H1 (cell line): Measurements from ENCODE around the gene SEMA4D. TPM values are rescaled to one million over a fixed set of nuclear protein-coding genes. Genes with fewer than 3 reads are reported as not detected.

ENCODE experiments used
- CTCF ChIA-PET: fragments of 300-600 bp; sonication (Branson Sonifier 250); formaldehyde crosslinking; loops from one replicate; lab custom pipeline; 2021; ENCODE audit not compliant: partially characterized antibody; lab: Charles Lee
- POLR2A ChIA-PET: fragments of 300-600 bp; sonication (Branson Sonifier 250); formaldehyde crosslinking; loops from one replicate; lab custom pipeline; 2021; ENCODE audit warnings: inconsistent platforms; ENCODE audit not compliant: partially characterized antibody; lab: Charles Lee
- DNase-seq, 2 experiments: peaks; one replicate each; pipeline versions ENCODE4 v3.0.0 to v3.0.0-alpha.2; 2010 to 2022; ENCODE audit warnings: low spot score in 2 of 2, low read depth in 1 of 2, mixed read lengths in 1 of 2
- FAIRE-seq: peaks from 2 replicates; lab custom pipeline; 2011; peaks lifted over from hg19 to GRCh38; lab: Jason Lieb, UNC
- H2AFZ ChIP-seq: 2 replicates; pipeline ENCODE4 v1.8.1; 2012; ENCODE audit warnings: low read length, inconsistent platforms
- H2AK5ac ChIP-seq: 2 replicates; pipeline ENCODE4 v1.6.1; 2013; ENCODE audit warnings: low read depth, low read length
- H2BK120ac ChIP-seq: replicated peaks from 2 replicates; pipeline ENCODE3; 2013; ENCODE audit warnings: low read depth, low read length, inconsistent platforms
- H2BK12ac ChIP-seq: 2 replicates; pipeline ENCODE4 v1.6.1; 2013; ENCODE audit warnings: low read depth, low read length
- H2BK15ac ChIP-seq: 2 replicates; pipeline ENCODE4 v1.6.1; 2013; ENCODE audit warnings: low read length
- H2BK20ac ChIP-seq: 2 replicates; pipeline ENCODE4 v1.6.1; 2013; ENCODE audit warnings: low read length
- H2BK5ac ChIP-seq: 2 replicates; pipeline ENCODE4 v1.6.1; 2013; ENCODE audit warnings: low read depth, low read length
- H3K14ac ChIP-seq: 2 replicates; pipeline ENCODE4 v1.6.1; 2013; ENCODE audit warnings: inconsistent platforms; ENCODE audit not compliant: insufficient read length
- H3K18ac ChIP-seq: 2 replicates; pipeline ENCODE4 v1.6.1; 2013; ENCODE audit warnings: low read length; ENCODE audit errors: extremely low read depth
- H3K23ac ChIP-seq: 2 replicates; pipeline ENCODE4 v1.6.1; 2013; ENCODE audit warnings: inconsistent platforms; ENCODE audit not compliant: insufficient read length
- H3K23me2 ChIP-seq: 2 replicates; pipeline ENCODE4 v1.6.1; 2013; ENCODE audit warnings: low read depth, low read length
- H3K27ac ChIP-seq: 2 replicates; pipeline ENCODE4 v1.6.1; 2011; ENCODE audit warnings: low read depth, low read length, inconsistent platforms
- H3K27me3 ChIP-seq, 4 experiments: replicated peaks in 1 of 4; 1 replicate in 1 of 4; 2 replicates in 3 of 4; pipeline versions ENCODE4 v1.6.1 to v1.8.1; 2011 to 2013; ENCODE audit warnings: low read length in 3 of 4, mild to moderate bottlenecking in 3 of 4, inconsistent platforms in 2 of 4, mixed read lengths in 2 of 4, moderate library complexity in 1 of 4; ENCODE audit not compliant: control insufficient read depth in 3 of 4, insufficient read depth in 3 of 4; ENCODE audit errors: extremely low read depth in 1 of 4
- H3K36me3 ChIP-seq, 4 experiments: 2 replicates each; pipeline versions ENCODE4 v1.6.1 to v1.8.1; 2011 to 2013; ENCODE audit warnings: mild to moderate bottlenecking in 4 of 4, low read length in 3 of 4, moderate library complexity in 2 of 4, control low read depth in 1 of 4, inconsistent platforms in 1 of 4; ENCODE audit not compliant: insufficient read depth in 4 of 4, control insufficient read depth in 2 of 4
- H3K4ac ChIP-seq: replicated peaks from 2 replicates; pipeline ENCODE3; 2013; ENCODE audit warnings: low read length, low read depth, mixed read lengths, inconsistent platforms; ENCODE audit not compliant: insufficient read length
- H3K4me1 ChIP-seq, 4 experiments: replicated peaks in 1 of 4; 1 replicate in 1 of 4; 2 replicates in 3 of 4; pipeline versions ENCODE4 v1.6.1 to v1.8.1; 2011 to 2013; ENCODE audit warnings: low read length in 3 of 4, inconsistent platforms in 2 of 4, mixed read lengths in 1 of 4; ENCODE audit not compliant: insufficient read depth in 4 of 4, control insufficient read depth in 3 of 4
- H3K4me2 ChIP-seq, 2 experiments: 2 replicates each; pipeline versions ENCODE4 v1.6.1 to v1.8.1; 2011 to 2013; ENCODE audit warnings: low read depth in 2 of 2, low read length in 2 of 2, control low read depth in 1 of 2, inconsistent platforms in 1 of 2, mild to moderate bottlenecking in 1 of 2; ENCODE audit not compliant: insufficient read depth in 1 of 2
- H3K4me3 ChIP-seq, 4 experiments: fragments of 200-600, 300-600 bp in 1 of 4; sonication (generic), shearing (Covaris generic), sonication (Bioruptor Twin) in 1 of 4; 2 replicates each; pipeline versions ENCODE4 v1.5.1 to v1.8.1; 2011 to 2016; ENCODE audit warnings: low read length in 4 of 4, low read depth in 3 of 4, control low read depth in 2 of 4, inconsistent platforms in 2 of 4, mild to moderate bottlenecking in 2 of 4, mixed read lengths in 1 of 4, moderate library complexity in 1 of 4; ENCODE audit not compliant: insufficient read depth in 2 of 4; ENCODE audit errors: extremely low read depth in 1 of 4
- H3K56ac ChIP-seq: replicated peaks from 2 replicates; pipeline ENCODE3; 2013; ENCODE audit warnings: low read depth, mild to moderate bottlenecking, mixed read lengths, low read length, inconsistent platforms; ENCODE audit not compliant: insufficient read length
- H3K79me1 ChIP-seq: 2 replicates; pipeline ENCODE4 v1.6.1; 2013; ENCODE audit warnings: low read depth, low read length, control low read depth
- H3K79me2 ChIP-seq, 2 experiments: 2 replicates each; pipeline versions ENCODE4 v1.6.1 to v1.8.1; 2012 to 2013; ENCODE audit warnings: low read length in 2 of 2, mild to moderate bottlenecking in 2 of 2, inconsistent platforms in 1 of 2; ENCODE audit not compliant: insufficient read depth in 2 of 2, control insufficient read depth in 1 of 2
- H3K9ac ChIP-seq, 4 experiments: replicated peaks in 1 of 4; 1 replicate in 1 of 4; 2 replicates in 3 of 4; pipeline versions ENCODE4 v1.6.1 to v1.8.1; 2011 to 2013; ENCODE audit warnings: low read depth in 3 of 4, low read length in 3 of 4, control low read depth in 2 of 4, mild to moderate bottlenecking in 2 of 4, moderate library complexity in 2 of 4, inconsistent platforms in 1 of 4; ENCODE audit errors: extremely low read depth in 1 of 4
- H3K9me3 ChIP-seq, 2 experiments: 2 replicates each; pipeline versions ENCODE4 v1.6.1 to v1.8.1; 2012 to 2013; ENCODE audit warnings: mild to moderate bottlenecking in 2 of 2, moderate library complexity in 2 of 2, control low read depth in 1 of 2, inconsistent platforms in 1 of 2, low read depth in 1 of 2, low read length in 1 of 2, mixed read lengths in 1 of 2; ENCODE audit not compliant: insufficient read depth in 2 of 2
- H4K20me1 ChIP-seq, 2 experiments: replicated peaks in 1 of 2; 2 replicates each; pipeline versions ENCODE3 to v1.8.1; 2011 to 2013; ENCODE audit warnings: inconsistent platforms in 2 of 2, low read length in 2 of 2, mild to moderate bottlenecking in 1 of 2; ENCODE audit not compliant: insufficient read depth in 2 of 2, control insufficient read depth in 1 of 2
- H4K5ac ChIP-seq: 2 replicates; pipeline ENCODE4 v1.6.1; 2013; ENCODE audit warnings: low read length, low read depth, mixed read lengths, inconsistent platforms; ENCODE audit not compliant: insufficient read length
- H4K8ac ChIP-seq: 2 replicates; pipeline ENCODE4 v1.8.0; 2013; ENCODE audit warnings: mild to moderate bottlenecking, moderate library complexity, low read length, inconsistent platforms; ENCODE audit not compliant: insufficient read depth; ENCODE audit errors: extremely low read depth
- H4K91ac ChIP-seq: replicated peaks from 2 replicates; pipeline ENCODE3; 2013; ENCODE audit warnings: low read length, mixed read lengths, inconsistent platforms; ENCODE audit not compliant: insufficient read length
- CBX8 ChIP-seq: fragments of 300-800, 300-1000 bp; sonication (generic); IDR thresholded peaks from 2 replicates; pipeline ENCODE4 v1.7.1; 2016; ENCODE audit warnings: low read depth, low read length, borderline replicate concordance
- CHD1 ChIP-seq: IDR thresholded peaks from 2 replicates; pipeline ENCODE4 v1.6.1; 2012; ENCODE audit warnings: low read depth, low read length, improper control_type of control experiment
- CREB1 ChIP-seq: IDR thresholded peaks from 2 replicates; pipeline ENCODE4 v1.6.1; 2012; ENCODE audit warnings: inconsistent platforms
- HDAC6 ChIP-seq: IDR thresholded peaks from one replicate; pipeline ENCODE4 v1.7.1; 2012; ENCODE audit warnings: low read depth, mild to moderate bottlenecking, inconsistent platforms, low read length, moderate library complexity
- KDM1A ChIP-seq: fragments of 200-600, 300-600 bp; sonication (generic); IDR thresholded peaks from 2 replicates; pipeline ENCODE4 v1.7.1; 2016; ENCODE audit warnings: mild to moderate bottlenecking, low read length, borderline replicate concordance
- MAX ChIP-seq: IDR thresholded peaks from 2 replicates; pipeline ENCODE4 v1.6.1; 2012; ENCODE audit warnings: inconsistent platforms
- NANOG ChIP-seq: IDR thresholded peaks from 2 replicates; pipeline ENCODE4 v1.6.1; 2011; ENCODE audit warnings: low read length, low read depth, mild to moderate bottlenecking, inconsistent platforms; ENCODE audit not compliant: insufficient read depth, poor library complexity, severe bottlenecking
- POU5F1 ChIP-seq: IDR thresholded peaks from 2 replicates; pipeline ENCODE4 v1.6.1; 2011; ENCODE audit warnings: low read depth, mild to moderate bottlenecking, low read length, moderate library complexity
- RFX5 ChIP-seq: IDR thresholded peaks from 2 replicates; pipeline ENCODE4 v1.6.1; 2011; ENCODE audit warnings: low read depth, low read length, improper control_type of control experiment, borderline replicate concordance
- SIX5 ChIP-seq: IDR thresholded peaks from 2 replicates; pipeline ENCODE4 v1.6.1; 2011; ENCODE audit warnings: mild to moderate bottlenecking, low read depth, low read length
- TEAD4 ChIP-seq: IDR thresholded peaks from 2 replicates; pipeline ENCODE4 v1.6.1; 2012; ENCODE audit warnings: low read depth, low read length, inconsistent platforms, mixed read lengths
- USF2 ChIP-seq: IDR thresholded peaks from 2 replicates; pipeline ENCODE4 v1.6.1; 2011; ENCODE audit warnings: low read length, improper control_type of control experiment
- WGBS, 2 experiments: shearing (Covaris generic) in 1 of 2; methylation state at CpG; one replicate each; pipeline versions ENCODE4 v1.1.6 to v1.1.7; 2013 to 2015; ENCODE audit warnings: low lambda C conversion rate in 2 of 2, mixed read lengths in 2 of 2, inconsistent platforms in 1 of 2, low coverage in 1 of 2, missing lambda C conversion rate in 1 of 2; ENCODE audit not compliant: insufficient replicate concordance in 2 of 2, insufficient coverage in 1 of 2, insufficient read length in 1 of 2; ENCODE audit errors: extremely low coverage in 1 of 2, missing lambda C conversion rate in 1 of 2; 5-methylcytosine and 5-hydroxymethylcytosine counted together
- polyA plus RNA-seq, 7 experiments: library from polyadenylated mRNA; depleted of rRNA in 3 of 7; stranded (reverse) in 5 of 7; unstranded in 2 of 7; fragments of >200 nt in 5 of 7; fragments of 200-250 nt in 2 of 7; gene quantifications; 1 replicate in 5 of 7; 2 replicates in 1 of 7; 4 replicates in 1 of 7; pipeline versions ENCODE4 v1.2.1 to v1.2.3, GENCODE V29; 2011 to 2013; ENCODE audit warnings: missing spikeins in 2 of 7, mixed read lengths in 2 of 7
- total RNA-seq: library from RNA; stranded (reverse); fragmentation: NEBNext Ultra II Directional; extraction: Animal tissue kit (Norgen Biotek cat#: 25700); gene quantifications from 2 replicates; pipeline ENCODE4 v1.2.1, GENCODE V29; 2021

Gene SEMA4D
- total and polyA plus RNA-seq, 2 of the 8 experiments (the other 6 are each of a cell fraction or from before 2014, with no cell fraction given): 21.0 to 70.4 TPM

GRCh38 chr9:89529243-89530035, 31.5 kb upstream of the SEMA4D start:
- no peak overlapping the region for H3K56ac ChIP-seq
- no peak overlapping the region for H3K23ac ChIP-seq
- ChIA-PET POLR2A (interaction anchor here (0.8 kb wide), 1 partner anchor 203 kb away, joined by 3 read pairs; no protein-coding TSS in a partner anchor), CTCF (interaction anchor here (0.6 to 5.8 kb wide), 7 partner anchors 10 to 103 kb away, joined by 3 to 28 read pairs (median 4); no protein-coding TSS in a partner anchor)
- no peak overlapping the region for H2AFZ ChIP-seq
- H3K27me3 ChIP-seq: no peaks in the 10 kb centered on the region; a peak in 1 of 7 replicates
- no peak overlapping the region for H4K5ac ChIP-seq
- no peak overlapping the region for H2BK15ac ChIP-seq
- H3K9ac ChIP-seq: no peak overlapping the region
- no peak overlapping the region for H2BK20ac ChIP-seq
- no peak overlapping the region for H2BK120ac ChIP-seq
- H3K4me2 ChIP-seq: no peak overlapping the region
- H3K4me1 ChIP-seq: no peaks in the 10 kb centered on the region; a peak in 1 of 7 replicates
- no peak overlapping the region for H3K18ac ChIP-seq
- no peaks in the 10 kb centered on the region for H3K36me3 ChIP-seq
- no peaks in the 10 kb centered on the region for H3K79me2 ChIP-seq
- no peak overlapping the region for H2BK12ac ChIP-seq
- no peak overlapping the region for H3K4ac ChIP-seq
- H3K9me3 ChIP-seq: 0 out of 4 replicates have a peak, but pooled peaks cover 0 to 6% of the 10 kb centered on the region in 2 experiments
- H3K23me2 ChIP-seq: no peaks in the 10 kb centered on the region
- 95% methylated on average over 5 of the region's 5 CpGs; no CpG with 5 or more reads in 1 of the 2 experiments for WGBS, 2 experiments
- no peak for DNase-seq
- H4K8ac ChIP-seq: no peak overlapping the region
- H2AK5ac ChIP-seq: no peak overlapping the region
- no peak overlapping the region for H3K4me3 ChIP-seq
- no peak overlapping the region for H2BK5ac ChIP-seq
- no peak overlapping the region for H3K14ac ChIP-seq
- no peak for FAIRE-seq
- no peaks in the 10 kb centered on the region for H3K79me1 ChIP-seq
- H4K91ac ChIP-seq: no peak overlapping the region
- no peaks in the 10 kb centered on the region for H4K20me1 ChIP-seq
- no peak overlapping the region for H3K27ac ChIP-seq
- no peak for TF ChIP-seq RFX5
- no peak for TF ChIP-seq HDAC6
- no peak for TF ChIP-seq CBX8
- no peak for TF ChIP-seq USF2
- no peak for TF ChIP-seq NANOG
- no peak for TF ChIP-seq MAX
- TF ChIP-seq KDM1A: no peak
- TF ChIP-seq POU5F1: no peak
- TF ChIP-seq SIX5: no peak
- TF ChIP-seq CREB1: no peak
- no peak for TF ChIP-seq CHD1
- no peak for TF ChIP-seq TEAD4
